HG02798 (cell line): Measurements from ENCODE around the gene GJC1.
A peak's percentile ranks its signal among the peaks of the same experiment; 100 is the strongest.

Experiments used
- ATAC-seq: cut with Tn5 transposase; IDR thresholded peaks from one replicate; pipeline ENCODE4 v1.9.1; 2021; ENCODE audit warnings: mild to moderate bottlenecking; ENCODE audit not compliant: unreplicated experiment, poor library complexity

GJC1 gene

DNA sequence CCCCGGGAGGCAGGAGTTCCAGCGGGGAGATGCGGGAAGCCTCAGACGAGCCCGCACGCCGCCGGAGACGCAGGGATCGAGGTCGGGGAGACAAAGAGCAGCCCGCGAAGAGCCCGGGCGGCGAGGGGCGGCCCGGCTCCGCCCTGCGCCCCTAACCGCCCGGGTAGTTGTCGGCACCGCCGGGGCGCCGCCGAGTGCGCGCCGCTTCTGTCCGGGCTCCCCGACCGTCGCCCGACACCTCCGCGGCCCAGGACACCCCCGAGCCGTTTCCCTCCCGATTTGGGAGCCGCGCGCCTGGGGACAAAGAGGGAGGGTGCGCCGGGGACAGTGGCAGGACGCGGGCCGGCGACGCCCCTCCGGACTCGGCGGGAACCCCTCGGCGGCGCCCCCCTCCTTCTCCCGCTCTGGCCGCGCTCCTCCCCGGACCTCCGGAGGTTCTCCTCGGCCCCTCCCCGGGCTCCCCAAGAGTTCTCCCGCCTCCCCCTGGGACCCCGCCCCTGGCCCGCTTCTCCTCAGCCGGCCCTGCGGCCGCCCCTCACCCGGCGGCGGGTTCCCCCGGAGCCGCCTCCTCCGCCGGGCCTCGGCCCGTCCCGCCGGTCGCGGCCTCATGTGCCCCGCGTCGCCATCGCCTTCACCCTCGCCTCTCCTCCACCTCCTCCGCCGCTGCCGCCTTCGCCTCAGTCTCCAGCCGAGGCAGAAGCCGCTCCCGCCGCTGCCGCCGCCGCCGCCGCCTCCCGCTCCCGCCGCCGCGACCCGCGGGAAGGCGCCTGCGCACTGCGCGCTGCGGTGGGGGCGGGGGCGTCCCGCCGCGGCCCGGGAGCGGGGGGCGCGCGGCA is at the start of gene GJC1:
GJC1 (minus strand) TSS at position 765 of the 836 bp plus-strand sequence. CDS start 24,470 bp downstream, outside the sequence.
- ATAC-seq, result peak; percentile 49

- ATAC-seq, result no peak
These were observed 49.3 kb upstream of the GJC1 start for GRCh38 chr17:44879376-44879775.

DNA sequence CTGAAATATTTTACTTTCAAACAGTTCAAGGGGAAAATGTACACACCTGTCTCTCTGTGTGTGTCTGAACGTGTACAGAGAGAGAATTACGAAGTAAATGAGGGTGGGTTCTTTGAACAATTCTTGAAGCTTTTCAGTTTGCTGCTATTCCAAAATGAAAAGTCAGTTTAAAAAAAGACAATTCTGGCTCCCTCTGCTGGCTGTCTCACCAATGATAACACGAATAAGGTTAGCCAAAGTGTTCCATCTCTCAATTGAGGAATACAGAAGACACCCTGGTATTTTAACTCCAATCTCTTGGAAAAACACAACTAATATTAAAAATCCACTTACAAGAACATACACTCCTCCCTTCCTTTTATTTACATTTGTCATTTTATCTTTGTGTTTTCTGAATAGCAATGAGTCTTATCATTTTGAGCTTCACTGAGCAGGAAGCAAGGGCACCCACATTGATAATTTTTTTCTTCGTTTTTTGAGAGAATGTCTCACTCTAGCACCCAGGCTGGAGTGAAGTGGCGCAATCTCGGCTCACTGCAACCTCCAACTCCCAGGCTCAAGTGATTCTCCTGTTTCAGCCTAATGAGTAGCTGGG is 48.6 kb upstream of the GJC1 start:
- no peak for ATAC-seq

GRCh38 chr17:44877121-44877520 is 47.0 kb upstream of the GJC1 start:
- no peak for ATAC-seq

GRCh38 chr17:44875761-44876160 is 45.7 kb upstream of the GJC1 start:
- ATAC-seq, result no peak

GRCh38 chr17:44872131-44872768 is 42.2 kb upstream of the GJC1 start:
- ATAC-seq, result no peak

DNA sequence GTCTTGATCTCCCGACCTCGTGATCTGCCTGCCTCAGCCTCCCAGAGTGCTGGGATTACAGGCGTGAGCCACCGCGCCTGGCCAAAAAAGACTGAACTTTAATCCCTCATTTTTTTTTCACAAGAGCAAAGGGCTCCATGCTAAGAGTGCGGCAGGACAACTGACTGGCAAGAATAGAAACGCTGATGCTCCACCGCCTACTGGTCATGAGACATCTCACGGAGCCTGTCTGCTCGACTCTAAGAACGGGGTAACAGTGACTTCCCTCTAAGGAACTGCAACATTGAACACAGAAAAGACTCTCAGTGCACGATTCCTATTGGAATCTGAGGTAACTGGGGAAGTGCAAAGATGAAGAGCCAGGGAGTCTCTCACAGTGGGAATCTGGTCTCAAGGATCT is 41.5 kb upstream of the GJC1 start:
- no peak for ATAC-seq

- ATAC-seq, result no peak
These were observed 37.8 kb upstream of the GJC1 start for GRCh38 chr17:44867841-44868240.

- ATAC-seq, result no peak
These were observed 35.8 kb upstream of the GJC1 start for GRCh38 chr17:44865931-44866330.

DNA sequence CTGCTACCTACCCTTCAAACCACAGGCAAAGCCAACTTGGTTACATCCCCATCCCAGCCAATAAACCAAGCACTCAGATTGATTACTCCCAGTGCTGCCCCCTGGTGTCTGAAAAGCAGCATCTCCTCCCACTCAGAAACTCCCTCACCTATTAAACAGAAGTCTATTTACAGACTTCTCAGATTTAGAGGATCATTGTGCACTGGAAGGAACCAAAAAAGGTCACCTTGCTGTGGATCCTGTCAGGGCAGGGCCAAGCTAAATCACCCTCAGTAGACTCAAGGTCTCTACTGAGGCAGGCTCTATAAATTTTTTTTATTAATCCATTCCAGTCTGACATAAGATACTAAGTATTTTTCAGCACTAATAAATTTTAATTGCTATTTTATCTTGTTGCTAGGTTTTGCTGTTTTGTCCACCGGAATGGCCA is 35.2 kb upstream of the GJC1 start:
- ATAC-seq, result no peak

DNA sequence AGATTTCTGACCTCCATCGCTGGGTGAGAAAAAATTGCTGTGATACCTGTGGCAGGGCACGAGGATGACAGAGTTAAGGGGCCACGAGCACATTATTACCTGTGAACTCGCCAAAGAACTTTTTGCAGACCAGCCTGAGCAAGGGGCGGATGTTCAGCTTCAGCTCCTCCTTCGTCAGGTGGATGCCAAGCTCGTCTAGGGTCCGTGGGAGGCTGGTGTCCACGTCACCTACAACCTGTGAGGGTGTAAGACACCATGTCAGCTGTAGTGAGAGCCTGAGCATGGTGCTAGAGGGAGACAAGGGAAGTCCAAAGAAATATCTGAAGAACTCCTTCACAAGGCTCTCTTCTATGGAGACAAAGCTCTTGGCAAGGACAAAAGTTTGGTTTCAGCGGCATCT is 34.7 kb upstream of the GJC1 start:
- no peak for ATAC-seq

DNA sequence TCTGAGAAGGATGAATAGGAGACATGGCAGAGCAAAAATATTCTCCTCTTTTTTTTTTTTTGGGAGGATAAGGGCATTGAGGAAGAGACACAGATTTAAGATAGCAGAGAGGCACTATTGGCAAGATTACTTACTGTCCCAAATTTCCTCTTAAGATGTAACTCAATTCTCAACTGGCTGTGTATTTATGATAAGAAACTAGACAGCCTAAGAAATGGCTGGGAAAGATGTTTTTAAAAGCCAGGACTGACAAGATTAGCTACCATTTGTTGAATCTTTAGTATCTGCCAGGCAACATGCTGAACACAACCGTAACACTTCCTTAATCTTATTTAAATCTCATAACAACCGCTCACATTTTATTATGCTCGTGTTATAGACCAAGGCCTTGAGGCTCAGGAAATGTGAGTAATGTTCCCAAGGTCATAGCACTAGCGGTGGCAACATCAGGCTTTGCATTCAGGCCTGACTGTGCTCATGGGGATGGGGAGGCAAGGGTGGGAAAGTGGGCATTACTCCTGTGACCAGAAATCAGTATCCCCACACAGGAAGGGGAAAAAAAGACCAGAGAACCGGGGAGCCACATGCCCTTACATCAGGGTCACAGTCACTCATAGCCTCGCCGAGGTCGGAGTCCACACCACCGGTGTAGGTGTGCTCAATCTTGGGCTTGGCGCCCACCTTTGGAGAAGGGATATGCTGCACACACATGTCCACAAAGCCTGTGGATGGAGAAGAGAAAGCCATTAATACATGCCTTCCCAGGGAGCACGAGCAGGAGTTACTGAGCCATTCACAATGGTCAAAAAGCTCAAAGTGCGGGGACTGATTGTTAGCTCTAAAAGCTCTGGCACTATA is 33.2 kb upstream of the GJC1 start:
- no peak for ATAC-seq

DNA sequence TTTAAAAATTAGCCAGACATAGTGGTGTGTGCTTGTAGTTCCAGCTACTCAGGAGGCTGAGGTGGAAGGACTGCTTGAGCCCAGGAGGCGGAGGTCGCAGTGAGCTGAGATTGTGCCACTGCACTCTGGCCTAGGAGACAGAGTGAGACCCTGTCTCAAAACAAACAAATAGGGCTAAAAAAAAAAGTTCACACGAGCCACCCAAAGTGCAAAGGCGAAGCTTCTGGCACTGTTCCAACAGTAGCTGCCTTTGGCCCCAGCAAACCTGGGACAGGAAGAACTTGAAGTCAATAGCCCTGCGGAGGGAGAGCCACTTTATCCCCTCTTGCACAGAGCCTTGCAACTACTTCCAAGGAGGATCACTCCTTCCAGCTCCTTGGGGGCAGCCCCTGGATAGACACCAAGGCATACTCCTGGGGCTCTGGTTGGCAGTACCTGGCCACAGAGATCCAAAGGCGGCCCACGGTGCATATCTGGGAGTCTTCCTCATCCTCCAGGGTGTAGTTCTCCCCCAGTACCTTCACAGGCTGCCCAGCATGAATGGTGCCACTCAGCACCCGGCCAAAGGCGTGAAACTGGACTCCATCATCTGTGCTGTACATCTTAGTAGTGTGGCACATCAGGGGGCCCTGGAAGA is 32.3 kb upstream of the GJC1 start:
- ATAC-seq, result no peak

- ATAC-seq, result no peak
These were observed 29.6 kb upstream of the GJC1 start for GRCh38 chr17:44859701-44860100.

DNA sequence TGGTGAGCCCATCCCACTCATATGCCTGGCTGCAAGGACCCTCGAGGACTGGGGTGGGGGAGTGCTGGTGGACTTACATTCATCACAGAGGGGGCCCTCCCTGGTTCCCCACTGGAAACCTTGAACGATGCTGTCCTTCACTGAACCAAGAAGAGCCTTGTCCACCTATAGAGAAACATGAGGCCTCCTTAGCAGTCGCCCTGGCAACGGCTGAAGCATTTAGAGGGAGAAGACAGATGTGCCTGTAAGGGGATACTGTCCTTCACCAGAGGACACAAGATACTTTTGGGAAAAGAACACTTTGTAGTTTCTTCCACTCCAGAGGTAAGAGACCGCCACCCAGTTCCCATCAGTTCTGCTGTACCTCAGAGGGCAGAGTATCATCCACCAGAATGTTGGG is 24.1 kb upstream of the GJC1 start:
- no peak for ATAC-seq

- ATAC-seq, result no peak
These were observed 20.5 kb upstream of the GJC1 start for GRCh38 chr17:44850612-44851011.

DNA sequence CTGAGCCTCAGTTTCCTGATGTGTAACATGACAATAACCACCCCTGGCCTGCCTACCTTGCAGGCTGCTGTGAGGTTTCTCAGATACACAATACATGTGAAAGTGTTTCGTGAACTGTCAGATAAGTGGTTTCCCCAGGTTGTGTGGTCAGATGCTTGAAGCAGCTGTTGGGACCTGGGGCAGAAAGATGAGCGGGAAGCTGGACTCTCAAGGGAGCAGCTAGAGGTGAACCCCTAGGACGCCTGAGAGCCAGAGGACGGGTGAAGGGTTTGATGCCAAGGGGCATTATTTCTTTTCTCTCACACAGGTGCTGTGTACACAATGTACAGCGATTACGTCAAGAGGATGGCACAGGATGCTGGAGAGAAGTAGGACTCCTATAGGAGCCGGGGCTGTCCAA is 19.9 kb upstream of the GJC1 start:
- no peak for ATAC-seq

DNA sequence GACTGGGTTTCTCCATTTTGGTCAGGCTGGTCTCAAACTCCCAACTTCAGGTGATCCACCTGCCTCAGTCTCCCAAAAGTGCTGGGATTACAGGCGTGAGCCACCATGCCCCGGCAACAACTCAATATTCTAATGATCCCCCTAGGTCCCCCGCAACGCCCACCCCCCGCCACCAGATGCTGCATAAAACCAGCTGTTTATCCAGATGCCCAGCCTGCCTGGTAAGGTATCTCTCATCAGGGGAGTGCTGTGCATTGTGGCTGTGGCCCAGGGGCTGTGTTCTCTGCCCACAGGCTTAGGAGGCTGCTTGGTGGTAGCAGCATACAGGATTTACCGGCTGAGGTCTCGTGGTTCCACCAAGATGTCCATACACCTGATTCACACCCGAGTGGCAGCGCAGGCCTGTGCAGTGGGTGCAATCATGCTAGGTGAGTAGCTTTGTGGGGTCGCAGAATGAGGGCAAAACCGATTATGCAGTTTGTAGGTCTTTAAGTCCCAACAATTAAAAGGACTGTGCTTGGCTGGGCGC is 18.9 kb upstream of the GJC1 start:
- ATAC-seq, result no peak

GRCh38 chr17:44848257-44848795 is 18.2 kb upstream of the GJC1 start:
- no peak for ATAC-seq

- no peak for ATAC-seq
These were observed 17.5 kb upstream of the GJC1 start, which contains the start of gene HIGD1B for GRCh38 chr17:44847586-44847985. HIGD1B (plus strand) TSS chr17:44847883; CDS start chr17:44848153, 270 bp downstream.
